DLD1 (cell line): ENCODE measurements around the gene MMP15.
"Not testable (repeated sequence)": the region's sequence is repeated elsewhere in the genome, so short reads cannot be mapped to it uniquely, and the experiment has no call there.

Source experiments
- in situ Hi-C: cut with HindIII; loops from 2 replicates; pipeline ENCODE4 v1.10.0; 2017; ENCODE audit warnings: low sequenced_read_pairs

Gene MMP15

GRCh38 chr16:58047557-58048348, 22.2 kb downstream of the MMP15 start:
- in situ Hi-C loops = no loop called here

GRCh38 chr16:58048494-58049231, 23.1 kb downstream of the MMP15 start:
- in situ Hi-C loops = no loop called here

GRCh38 chr16:58049232-58050185, 24.0 kb downstream of the MMP15 start:
- in situ Hi-C loops = no loop called here

- in situ Hi-C loops = no loop called here
Observed at GRCh38 chr16:58051296-58051695, 25.7 kb downstream of the MMP15 start.

GRCh38 chr16:58051821-58052603, 26.5 kb downstream of the MMP15 start:
- in situ Hi-C loops = no loop called here

- in situ Hi-C loops = no loop called here
Observed at GRCh38 chr16:58053682-58054005, 28.1 kb downstream of the MMP15 start.

- in situ Hi-C loops = no loop called here
Observed at GRCh38 chr16:58054289-58054688, 28.7 kb downstream of the MMP15 start.

- in situ Hi-C loops = no loop called here
Observed at GRCh38 chr16:58056580-58056979, 31.0 kb downstream of the MMP15 start.

GRCh38 chr16:58057121-58057520, 31.6 kb downstream of the MMP15 start:
- in situ Hi-C loops = no loop called here

GRCh38 chr16:58057784-58058183, 32.2 kb downstream of the MMP15 start:
- in situ Hi-C loops = no loop called here

GRCh38 chr16:58062821-58063220, 37.3 kb downstream of the MMP15 start:
- in situ Hi-C loops = no loop called here

- in situ Hi-C loops = no loop called here
Observed at GRCh38 chr16:58063377-58064076, 38.0 kb downstream of the MMP15 start.

GRCh38 chr16:58070585-58070984, 45.0 kb downstream of the MMP15 start:
- in situ Hi-C loops = no loop called here

GRCh38 chr16:58072134-58072533, 46.6 kb downstream of the MMP15 start:
- in situ Hi-C loops = not testable (repeated sequence)

GRCh38 chr16:58073086-58073485, 47.5 kb downstream of the MMP15 start:
- in situ Hi-C loops = not testable (repeated sequence)

- in situ Hi-C loops = no loop called here
Observed at GRCh38 chr16:58074657-58075056, 49.1 kb downstream of the MMP15 start.

GRCh38 chr16:58076514-58076913, 51.0 kb downstream of the MMP15 start:
- in situ Hi-C loops = no loop called here

GRCh38 chr16:58077796-58078195, 52.2 kb downstream of the MMP15 start:
- in situ Hi-C loops = no loop called here

GRCh38 chr16:58080657-58081056, 55.1 kb downstream of the MMP15 start:
- in situ Hi-C loops = not testable (repeated sequence)

- in situ Hi-C loops = no loop called here
Observed at GRCh38 chr16:58082381-58082780, 56.8 kb downstream of the MMP15 start.
